HG03095 (cell line): Measurements from ENCODE around the gene CSNK1E.

Experiments used
- ATAC-seq: cut with Tn5 transposase; IDR thresholded peaks from one replicate; pipeline ENCODE4 v1.9.1; 2021; ENCODE audit warnings: moderate library complexity; ENCODE audit not compliant: unreplicated experiment

The CSNK1E gene

GRCh38 chr22:38335077-38335476 is 17.8 kb upstream of the CSNK1E start:
- ATAC-seq, result no peak

DNA sequence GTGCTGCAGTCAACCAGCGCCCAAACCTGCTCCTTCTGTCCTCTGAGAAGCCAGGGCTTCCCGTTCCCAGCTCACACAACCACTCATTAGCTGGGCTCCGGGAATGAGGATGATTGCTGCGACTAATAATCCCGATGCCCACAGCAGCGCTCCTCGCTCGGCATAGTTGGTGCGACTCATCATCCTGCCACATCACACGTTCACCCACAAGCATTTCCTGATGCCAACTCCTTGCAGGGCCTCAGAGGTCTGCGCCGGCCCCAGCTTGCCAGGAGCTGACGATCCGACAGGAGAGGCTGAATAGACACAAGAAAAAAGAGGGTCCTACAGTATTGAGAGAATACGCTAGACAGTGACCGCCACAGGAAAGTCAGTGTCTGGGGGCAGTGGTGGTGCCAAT is 10.6 kb upstream of the CSNK1E start:
- ATAC-seq, result no peak

GRCh38 chr22:38327396-38327795 is 10.2 kb upstream of the CSNK1E start:
- no peak for ATAC-seq

GRCh38 chr22:38325587-38325986 is 8.4 kb upstream of the CSNK1E start:
- no peak for ATAC-seq

DNA sequence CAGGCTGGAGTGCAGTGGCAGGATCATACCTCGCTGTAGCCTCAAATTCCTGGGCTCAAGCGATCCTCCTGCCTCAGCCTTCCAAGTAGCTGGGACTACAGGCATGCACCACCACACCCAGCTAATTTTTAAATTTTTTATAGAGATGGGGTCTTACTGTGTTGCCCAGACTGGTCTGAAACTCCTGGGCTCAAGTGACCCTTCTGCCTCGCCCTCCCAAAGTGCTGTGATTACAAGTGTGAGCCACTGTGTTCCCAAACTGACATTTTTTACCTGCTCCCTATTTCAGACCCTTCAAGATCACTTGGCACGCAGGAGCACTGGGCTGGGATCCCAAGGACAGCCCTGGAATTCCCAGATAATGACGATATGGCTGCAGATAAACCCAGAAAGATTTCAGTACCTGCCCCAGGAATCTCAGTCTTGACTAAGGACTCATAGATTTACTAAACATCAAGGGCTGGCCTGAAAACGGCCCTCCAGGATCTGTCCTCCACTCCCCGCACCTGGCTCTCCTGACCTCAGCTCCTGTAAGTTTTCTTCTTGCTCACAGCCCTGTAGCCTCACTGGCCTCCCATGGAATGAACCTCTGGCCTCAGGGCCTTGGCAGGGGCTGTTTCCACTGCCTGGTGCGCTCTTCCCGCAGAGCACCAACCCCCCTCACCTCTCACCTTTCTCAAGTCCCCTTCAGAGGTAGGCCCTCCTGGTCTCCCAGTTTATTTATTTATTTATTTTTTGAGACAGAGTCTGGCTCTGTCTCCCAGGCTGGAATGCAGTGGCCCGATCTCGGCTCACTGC is 3.6 kb upstream of the CSNK1E start:
- ATAC-seq, result no peak

DNA sequence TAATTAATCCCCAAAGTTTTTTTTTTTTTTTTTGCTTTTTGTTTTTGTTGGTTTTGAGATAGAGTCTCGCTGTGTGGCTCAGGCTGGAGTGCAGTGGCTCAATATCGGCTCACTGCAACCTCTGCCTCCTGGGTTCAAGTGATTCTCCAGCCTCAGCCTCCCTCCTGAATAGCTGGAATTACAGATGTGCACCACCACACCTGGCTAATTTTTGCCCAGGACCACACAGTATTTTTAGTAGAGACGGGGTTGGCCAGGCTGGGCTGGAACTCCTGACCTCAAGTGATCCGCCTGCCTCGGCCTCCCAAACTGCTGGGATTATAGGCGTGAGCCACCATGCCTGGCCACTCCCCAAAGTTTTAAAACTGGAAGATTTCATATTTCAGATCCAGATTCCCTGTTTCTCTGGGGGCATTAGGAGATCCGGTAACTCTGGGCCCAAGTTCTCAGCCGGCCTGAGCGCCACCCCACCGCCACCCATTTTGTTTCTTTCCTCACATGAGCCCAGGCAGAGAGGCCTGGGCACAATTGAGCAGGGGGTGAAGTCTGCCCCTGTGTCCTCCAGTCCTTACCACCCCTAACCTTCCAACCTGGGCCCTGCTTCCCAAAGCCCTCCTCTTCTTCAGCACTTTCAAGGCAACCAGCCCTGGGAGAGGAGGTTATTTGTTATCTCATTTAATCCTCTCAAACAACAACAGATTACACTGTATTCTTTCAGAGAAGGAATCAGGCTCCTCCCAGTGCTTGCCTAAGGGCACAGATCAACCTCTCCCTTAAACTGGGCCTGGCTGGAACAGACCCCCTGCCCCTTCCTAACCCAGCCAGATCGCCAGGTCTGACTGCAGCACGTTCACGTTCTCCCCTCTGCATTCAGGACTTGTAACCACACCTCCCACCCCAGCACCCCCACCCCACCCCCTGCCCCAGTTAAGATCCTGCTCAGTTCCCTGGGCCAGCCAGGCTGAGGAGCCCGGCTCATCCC is 1.9 kb upstream of the CSNK1E start:
- no peak for ATAC-seq

DNA sequence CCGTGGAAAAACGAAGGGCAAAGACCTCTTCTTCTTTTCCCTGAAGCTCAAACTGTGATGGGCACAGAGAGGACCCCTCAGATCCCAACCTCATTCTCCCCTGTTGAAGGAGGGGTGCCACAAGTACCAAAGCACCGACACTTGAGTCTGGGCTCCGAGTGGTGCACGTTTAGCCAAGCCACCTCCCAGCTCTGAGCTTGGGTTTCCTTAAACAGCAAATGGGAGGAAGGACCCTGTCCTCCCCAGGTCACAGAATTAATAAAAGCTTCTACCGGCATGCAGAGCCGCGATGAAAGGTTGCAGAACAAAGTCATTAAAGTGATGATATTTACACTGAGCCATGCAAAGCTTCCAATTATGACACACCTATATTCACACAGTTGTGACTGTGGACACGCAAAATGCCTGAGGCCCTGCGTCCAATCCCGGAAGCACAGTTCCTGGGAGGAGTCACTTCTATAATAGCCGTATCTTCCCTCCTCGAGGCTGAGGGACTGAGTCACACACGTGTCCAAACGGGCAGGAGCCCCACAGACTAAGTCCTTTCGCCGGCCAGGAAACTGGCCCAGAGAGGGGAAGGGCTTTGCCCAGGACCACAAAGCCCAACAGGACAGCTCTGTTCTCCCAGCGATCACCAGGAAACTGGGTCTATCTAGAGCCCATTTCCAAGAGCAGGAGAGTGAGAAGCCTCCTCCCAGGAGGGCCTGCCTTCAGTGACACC is 922 bp upstream of the CSNK1E start:
- no peak for ATAC-seq

DNA sequence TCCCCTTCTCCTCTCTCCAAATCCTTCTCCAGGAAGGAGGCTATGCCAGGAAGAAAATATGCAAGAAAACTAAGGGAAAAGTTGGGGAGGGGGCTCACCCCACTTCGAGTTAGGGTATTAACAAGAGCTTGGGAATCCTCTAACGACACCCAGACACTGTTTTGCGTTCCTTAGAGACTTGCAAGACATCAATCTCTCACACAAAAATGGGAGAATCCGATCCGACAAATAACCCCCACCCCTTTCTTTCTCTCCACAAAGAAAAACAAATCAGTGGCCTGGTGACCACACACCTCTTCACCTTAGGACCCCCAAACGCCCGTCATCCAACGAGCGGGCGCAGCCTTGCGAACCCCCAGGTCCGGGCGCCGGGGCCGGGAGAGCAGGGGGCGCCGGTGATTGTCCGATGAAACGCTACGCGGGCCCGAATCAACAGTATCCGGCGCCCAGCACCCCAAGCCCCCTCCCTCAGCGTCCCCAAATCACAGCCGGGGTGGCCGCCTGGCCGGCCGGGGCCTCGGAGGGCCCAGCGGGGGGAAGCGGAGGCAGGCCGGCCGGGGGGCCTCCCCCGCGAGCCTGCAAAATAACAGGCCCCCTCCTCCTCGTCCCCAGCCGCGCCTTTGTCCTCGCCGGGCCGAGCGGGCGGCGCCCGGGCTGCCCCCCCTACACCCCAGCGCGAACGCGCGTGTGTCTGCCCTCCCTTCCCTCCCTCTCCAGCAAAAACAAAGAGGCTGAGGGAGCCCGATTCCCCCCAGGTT is 690 bp downstream of the CSNK1E start:
- ATAC-seq, result no peak

DNA sequence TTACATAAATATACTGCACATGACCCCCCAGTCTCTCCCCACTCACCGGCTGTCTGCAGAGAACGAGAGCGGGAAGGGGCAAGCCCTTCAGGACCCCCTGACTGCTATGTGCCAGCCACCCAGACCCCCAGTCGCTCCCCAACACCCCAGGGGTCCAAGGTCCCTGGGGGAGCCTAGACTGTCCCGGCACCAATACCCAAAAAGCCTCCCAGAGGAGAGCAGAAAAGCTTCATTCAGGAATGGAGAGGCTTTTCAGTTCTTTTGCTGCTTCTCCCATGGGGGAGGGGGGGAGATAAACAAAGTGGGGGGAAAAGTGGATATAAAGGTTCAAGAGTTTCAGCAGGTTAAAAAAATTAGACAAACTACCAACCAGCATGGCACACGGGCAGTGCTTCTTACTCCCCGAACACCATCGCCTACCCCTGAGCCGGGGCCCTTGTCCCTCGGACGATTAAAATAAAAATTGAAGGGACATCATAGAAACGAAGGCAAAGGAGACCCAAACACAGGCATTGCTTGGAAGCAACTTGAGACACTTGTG is 1.3 kb downstream of the CSNK1E start:
- ATAC-seq, result no peak

- no peak for ATAC-seq
Observed at GRCh38 chr22:38314933-38315822, 2.1 kb downstream of the CSNK1E start.

DNA sequence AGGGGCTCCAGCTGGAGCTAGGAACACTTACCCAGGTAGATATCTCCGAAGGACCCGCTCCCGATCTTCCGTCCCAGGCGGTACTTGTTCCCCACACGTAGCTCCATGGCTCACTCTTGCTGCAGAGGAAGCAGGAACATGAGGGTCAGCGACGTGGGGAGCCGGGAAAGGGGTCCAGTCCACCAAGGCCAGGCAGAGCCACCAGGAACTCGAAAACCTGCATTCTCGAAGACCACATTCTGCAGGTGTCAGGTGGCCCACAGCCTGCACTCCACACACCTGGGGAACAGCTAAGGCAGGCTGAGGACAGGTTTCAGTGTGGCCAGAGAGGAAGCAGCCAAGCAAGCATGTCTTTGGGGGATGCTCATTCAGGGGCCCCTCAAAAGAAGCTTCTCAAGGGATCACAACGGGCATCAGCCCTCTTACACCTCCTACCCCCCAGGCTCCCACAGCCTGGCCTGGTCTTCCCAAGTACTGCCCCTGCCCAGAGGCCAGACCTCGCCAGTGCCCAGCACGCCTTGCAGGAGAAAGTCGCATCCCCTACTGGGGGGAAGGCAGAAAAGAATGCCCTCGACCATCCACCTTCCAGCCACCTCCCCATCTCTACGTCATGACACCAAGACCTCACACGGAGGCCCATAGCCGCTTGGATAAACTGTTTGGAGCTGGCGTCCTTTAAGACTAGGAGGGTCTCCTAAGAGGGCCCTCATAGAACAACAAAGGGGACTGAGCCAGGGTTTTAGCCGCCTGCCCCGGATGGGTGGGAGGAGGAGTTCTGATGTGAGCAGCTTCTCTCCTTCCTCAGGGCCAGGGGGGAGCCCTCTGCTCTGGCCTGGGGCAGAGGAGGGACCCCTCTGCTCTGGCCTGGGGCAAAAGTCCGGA is 2.9 kb downstream of the CSNK1E start:
- no peak for ATAC-seq

DNA sequence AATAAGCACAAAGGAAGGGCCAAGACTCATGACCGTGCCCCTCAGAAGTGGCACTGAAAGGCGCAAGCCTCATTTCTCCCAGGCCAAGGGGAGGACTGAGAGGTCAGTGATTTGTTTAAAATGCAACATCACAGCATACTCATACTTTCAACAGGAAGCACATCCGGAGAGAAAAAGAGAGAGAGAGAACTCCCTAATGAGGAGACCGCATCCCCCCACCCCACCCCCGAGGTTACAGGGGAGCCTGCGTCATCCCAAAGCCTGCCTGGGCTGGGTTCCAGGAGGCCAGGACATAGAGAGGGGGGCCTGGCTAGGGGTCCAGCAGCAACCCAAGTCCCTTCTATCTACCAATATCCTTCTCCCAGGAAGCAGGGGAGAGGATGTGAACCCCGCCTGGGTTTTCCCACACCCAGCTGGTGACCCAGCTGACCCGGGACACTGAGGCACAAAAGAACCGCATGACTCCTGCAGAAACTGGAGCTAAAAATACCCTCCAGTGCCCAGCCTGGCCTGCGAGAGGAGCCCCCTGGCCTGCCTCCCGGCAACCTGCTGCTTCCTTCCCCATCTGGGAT is 3.8 kb downstream of the CSNK1E start:
- ATAC-seq, result no peak

DNA sequence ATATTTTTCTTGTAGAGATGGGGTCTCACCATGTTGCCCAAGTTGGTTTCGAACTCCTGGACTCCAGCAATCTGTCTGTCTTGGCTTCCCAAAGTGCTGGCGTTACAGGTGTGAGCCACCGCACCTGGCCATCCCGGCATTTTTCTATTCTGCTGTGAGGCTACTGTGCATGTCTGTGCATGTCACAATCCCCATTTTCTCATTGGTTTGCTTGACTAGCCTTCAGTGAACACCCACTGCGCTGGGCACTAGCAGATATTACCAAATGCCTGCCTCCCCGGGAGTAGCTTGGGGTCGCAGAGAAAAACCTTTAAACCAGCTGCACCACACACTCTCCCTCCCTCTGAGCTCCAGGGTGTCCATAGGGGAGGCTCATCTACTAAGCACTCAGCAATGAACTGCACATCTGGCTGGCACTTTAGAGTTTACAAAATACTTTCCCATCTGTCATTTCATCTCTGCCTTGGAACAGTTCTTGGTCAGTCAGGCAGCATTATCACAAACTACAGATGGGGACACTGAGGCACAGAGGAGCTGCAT is 4.9 kb downstream of the CSNK1E start:
- ATAC-seq, result no peak

DNA sequence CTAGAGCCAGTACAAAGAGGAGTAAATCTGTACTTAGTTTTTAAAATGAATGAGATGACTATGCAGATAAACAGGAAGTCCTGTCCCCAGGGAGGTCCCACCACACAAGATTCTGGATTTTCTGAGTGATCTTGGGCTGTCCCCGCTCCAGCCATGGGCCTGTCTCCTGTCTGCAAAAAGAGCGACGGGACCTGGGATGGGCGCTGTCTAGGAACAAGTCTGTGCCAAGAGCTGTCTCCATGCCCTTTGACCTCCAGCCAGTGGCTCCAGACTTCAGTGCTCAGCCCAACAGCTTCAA is 6.0 kb downstream of the CSNK1E start:
- no peak for ATAC-seq

GRCh38 chr22:38310518-38311322 is 6.5 kb downstream of the CSNK1E start:
- no peak for ATAC-seq

- no peak for ATAC-seq
Observed at GRCh38 chr22:38309614-38310517, 7.4 kb downstream of the CSNK1E start.
